Heart left ventricle (tissue), 16 donors: ENCODE results near the gene AVPI1. TPM values are rescaled to one million over a fixed set of nuclear protein-coding genes. Genes with fewer than 3 reads are reported as not detected.
"Not testable (repeated sequence)": the region's sequence is repeated elsewhere in the genome, so short reads cannot be mapped to it uniquely, and the experiment has no call there.

Experiments
- ATAC-seq, 4 donors: fragments of 200-7000 bp; cut with Tn5 transposase; one replicate each; pipeline ENCODE4 v1.9.1; 2020 to 2022; ENCODE audit warnings: moderate library complexity in 4 of 4, mild to moderate bottlenecking in 3 of 4, moderate number of reproducible peaks in 1 of 4
- DNase-seq, 5 donors: peaks; one replicate each; pipeline ENCODE4 v3.0.0-alpha.2; 2020
- H3K27ac ChIP-seq, 12 donors: fragments of 200-600 bp; sonication (generic) in 4 of 12; one replicate each; pipeline versions ENCODE4 v1.5.0 to v1.8.0; 2016 to 2022; ENCODE audit warnings: mild to moderate bottlenecking in 2 of 12
- H3K27me3 ChIP-seq, 9 donors: fragments of 200-600 bp; sonication (generic) in 2 of 9; one replicate each; pipeline versions ENCODE4 v1.5.1 to v1.8.0; 2016 to 2022; ENCODE audit warnings: mild to moderate bottlenecking in 3 of 9
- H3K36me3 ChIP-seq, 9 donors: fragments of 200-600 bp; sonication (generic) in 2 of 9; one replicate each; pipeline versions ENCODE4 v1.5.0 to v1.8.0; 2018 to 2022; ENCODE audit warnings: mild to moderate bottlenecking in 2 of 9
- H3K4me1 ChIP-seq, 12 donors: fragments of 200-600 bp; sonication (generic) in 4 of 12; one replicate each; pipeline versions ENCODE4 v1.5.0 to v1.8.0; 2016 to 2022; ENCODE audit warnings: mild to moderate bottlenecking in 3 of 12
- H3K4me3 ChIP-seq, 12 donors: fragments of 200-600 bp; sonication (generic) in 4 of 12; one replicate each; pipeline versions ENCODE4 v1.5.0 to v1.8.0; 2017 to 2022; ENCODE audit warnings: mild to moderate bottlenecking in 9 of 12, moderate library complexity in 4 of 12
- H3K9me3 ChIP-seq, 12 donors: fragments of 200-600 bp; sonication (generic) in 4 of 12; one replicate each; pipeline versions ENCODE4 v1.5.0 to v1.8.0; 2016 to 2022; ENCODE audit warnings: mild to moderate bottlenecking in 1 of 12
- POLR2A ChIP-seq, 2 donors: fragments of 450-650 bp; IDR thresholded peaks; one replicate each; pipeline ENCODE4 v1.6.1; 2017; ENCODE audit warnings: antibody characterized with exemption in 2 of 2, mild to moderate bottlenecking in 2 of 2, moderate library complexity in 2 of 2
- WGBS, 4 donors: extraction: QIAGEN DNeasy Blood & Tissue Kit in 2 of 4; methylation state at CpG; one replicate each; pipeline versions ENCODE4 v1.1.5 to v1.1.7; 2013 to 2018; 5-methylcytosine and 5-hydroxymethylcytosine counted together
- intact Hi-C, 10 donors: fragments of 100-400 bp; cut with DNase I; formaldehyde crosslinking; loops; one replicate each; pipeline versions ENCODE4 v1.11.1 to v1.14.2; 2022
- polyA plus RNA-seq, 2 donors: library from polyadenylated mRNA; stranded (reverse); fragments of 200-250 nt; gene quantifications; one replicate each; pipeline ENCODE4 v1.2.3, GENCODE V29; 2013
- total RNA-seq, 9 donors: library from RNA; depleted of rRNA in 2 of 9; stranded (reverse); fragments of >200 nt in 2 of 9; fragmentation: NEBNext Ultra II Directional in 3 of 9; extraction: Animal tissue kit (Norgen Biotek cat#: 25700) in 3 of 9; gene quantifications; one replicate each; pipeline versions ENCODE4 v1.1.0 to v1.2.4, GENCODE V29; 2016 to 2023
- TF ChIP-seq, protein P1 (sequence below), 12 donors: fragments of 200-600 bp; sonication (generic) in 4 of 12; IDR thresholded peaks; one replicate each; pipeline versions ENCODE4 v1.5.0 to v1.8.0; 2018 to 2022; ENCODE audit warnings: antibody characterized with exemption in 12 of 12, mild to moderate bottlenecking in 5 of 12
- donor health status: ischemic (EF 13 %, LVEDD 7.1; RV severe dilation, severe dysfunction).
- donor health status: healthy with polysubstance abuse.
- donor health status: DM: no; HTN: yes; CAD: no.
- donor health status: DM: no; HTN: no; CAD: no.
- donor health status: ischemic (EF 25% LVEDD 6.9; RV normal size, moderate dysfunction).
- donor health status: ischemic (EF 25% LVEDD 5.7; RV mildly dilated, moderate dysfunction).
- donor health status: healthy.
- donor health status: DM: yes; HTN: yes; CAD: no.
- donor health status: ischemic (EF 35%, LVEDD 5.7; RV mildly dilated, moderate dysfunction).
- donor health status: nonischemic (EF 11% LVEDD 7.7; RV severe dilation, severe dysfunction).
- donor health status: DM: yes; HTN: yes; CAD: no.
- donor health status: PGD.
- donor health status: ischemic (EF 29% LVEDD 5.4; RV normal size, mild dysfunction).
- donor health status: nonischemic (EF 23%, LVEDD 6.1; RV moderate dilation, normal function).

Gene AVPI1
- total and polyA plus RNA-seq, 11 donors, result 6.6 to 38.6 (median 9.9) TPM

DNA sequence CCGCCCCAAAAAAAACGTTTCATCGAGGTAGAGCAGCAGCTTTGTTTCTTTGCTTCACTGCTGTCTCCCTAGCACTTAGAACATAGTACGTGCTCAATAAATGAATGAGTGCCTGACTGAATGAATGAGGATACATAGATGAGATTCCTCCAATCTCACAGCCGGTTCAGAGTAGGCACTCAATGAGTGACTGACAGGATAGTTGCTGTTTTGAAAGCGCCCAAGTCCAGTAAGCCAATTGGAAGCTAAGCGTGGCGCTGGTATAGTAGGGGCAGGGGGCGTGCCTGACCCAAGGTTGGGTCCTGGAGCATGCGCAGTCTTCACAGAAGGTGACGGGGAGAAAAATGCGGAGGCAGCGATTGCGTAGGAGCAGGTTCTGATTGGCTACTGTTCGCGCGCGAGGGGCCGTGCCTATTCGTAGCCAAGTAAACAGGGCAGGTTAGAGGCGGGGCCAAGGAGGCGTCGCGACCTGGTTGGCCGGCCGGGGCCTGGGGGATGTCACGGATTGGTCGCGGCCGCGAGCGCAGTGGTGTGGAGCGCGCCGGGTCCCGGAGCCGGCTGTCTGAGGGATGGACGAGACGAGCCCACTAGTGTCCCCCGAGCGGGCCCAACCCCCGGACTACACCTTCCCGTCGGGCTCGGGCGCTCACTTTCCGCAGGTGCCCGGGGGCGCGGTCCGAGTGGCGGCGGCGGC lies 46.7 kb downstream of the AVPI1 start, which contains the start of gene PI4K2A:
Gene PI4K2A, plus strand, starts transcription at position 498 of the 694 bp plus-strand sequence. Its CDS starts 72 bp downstream, at position 570.
- H3K27ac ChIP-seq, result peak within 1 kb of the TSS; percentile 41 to 90 (median 78)
- no peaks in the 10 kb centered on the region for H3K9me3 ChIP-seq
- DNase-seq, result peak; percentile 99 to 100 (median 99)
- H3K36me3 ChIP-seq, result peaks cover 0 to 21% (median 10%) of the 10 kb centered on the region in 9 donors
- peak; percentile 99 to 100 (median 100) for ATAC-seq
- peaks cover 0 to 21% (median 12%) of the 10 kb centered on the region in 12 donors for H3K4me1 ChIP-seq
- TF ChIP-seq, protein P1, sequence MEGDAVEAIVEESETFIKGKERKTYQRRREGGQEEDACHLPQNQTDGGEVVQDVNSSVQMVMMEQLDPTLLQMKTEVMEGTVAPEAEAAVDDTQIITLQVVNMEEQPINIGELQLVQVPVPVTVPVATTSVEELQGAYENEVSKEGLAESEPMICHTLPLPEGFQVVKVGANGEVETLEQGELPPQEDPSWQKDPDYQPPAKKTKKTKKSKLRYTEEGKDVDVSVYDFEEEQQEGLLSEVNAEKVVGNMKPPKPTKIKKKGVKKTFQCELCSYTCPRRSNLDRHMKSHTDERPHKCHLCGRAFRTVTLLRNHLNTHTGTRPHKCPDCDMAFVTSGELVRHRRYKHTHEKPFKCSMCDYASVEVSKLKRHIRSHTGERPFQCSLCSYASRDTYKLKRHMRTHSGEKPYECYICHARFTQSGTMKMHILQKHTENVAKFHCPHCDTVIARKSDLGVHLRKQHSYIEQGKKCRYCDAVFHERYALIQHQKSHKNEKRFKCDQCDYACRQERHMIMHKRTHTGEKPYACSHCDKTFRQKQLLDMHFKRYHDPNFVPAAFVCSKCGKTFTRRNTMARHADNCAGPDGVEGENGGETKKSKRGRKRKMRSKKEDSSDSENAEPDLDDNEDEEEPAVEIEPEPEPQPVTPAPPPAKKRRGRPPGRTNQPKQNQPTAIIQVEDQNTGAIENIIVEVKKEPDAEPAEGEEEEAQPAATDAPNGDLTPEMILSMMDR (IDR thresholded peaks at IDR 0.05), result no peak
- peak; percentile 70 to 92 for TF ChIP-seq POLR2A (IDR thresholded peaks at IDR 0.05)
- no peaks in the 10 kb centered on the region for H3K27me3 ChIP-seq
- H3K4me3 ChIP-seq, result peak within 1 kb of the TSS; percentile 32 to 93 (median 84)
- intact Hi-C loops, result loop anchor here in 1 of 10 donors (5.0 kb wide), 1 partner anchor 47 kb away; the partner anchor contains the start of gene AVPI1
- 2 to 5% (median 3%) methylated on average over 26 to 54 of the region's 54 CpGs for WGBS, 4 donors

DNA sequence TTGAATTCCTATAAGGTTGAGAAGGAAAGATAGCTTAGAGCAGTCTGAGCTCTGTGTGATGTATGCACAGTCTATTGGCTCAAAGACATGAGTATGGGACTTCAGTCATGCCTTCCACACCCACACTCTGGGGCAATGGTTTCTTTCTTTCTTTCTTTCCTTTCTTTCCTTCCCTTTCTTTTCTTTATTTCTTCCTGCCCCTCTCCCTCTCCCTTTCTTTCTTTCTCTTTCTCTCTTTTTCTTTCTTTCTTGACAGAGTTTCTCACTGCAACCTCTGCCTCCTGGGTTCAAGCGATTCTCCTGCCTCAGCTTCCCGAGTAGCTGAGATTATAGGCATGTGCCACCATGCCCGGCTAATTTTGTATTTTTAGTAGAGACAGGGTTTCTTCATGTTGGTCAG lies 48.0 kb downstream of the AVPI1 start:
- H3K9me3 ChIP-seq, intact Hi-C loops, H3K4me3 ChIP-seq, H3K27ac ChIP-seq, DNase-seq, H3K36me3 ChIP-seq, H3K27me3 ChIP-seq, ATAC-seq: not testable (repeated sequence)
- H3K4me1 ChIP-seq, result peaks cover 0 to 21% (median 12%) of the 10 kb centered on the region in 12 donors
- 86 to 94% (median 87%) methylated on average over 3 of the region's 3 CpGs for WGBS, 4 donors

GRCh38 chr10:97635577-97635976 lies 51.5 kb downstream of the AVPI1 start:
- TF ChIP-seq, protein P1 (IDR thresholded peaks at IDR 0.05), result no peak
- no peak for TF ChIP-seq POLR2A (IDR thresholded peaks at IDR 0.05)
- ATAC-seq (no peak), DNase-seq (no peak)
- H3K36me3 ChIP-seq, result no peaks in the 10 kb centered on the region
- H3K27me3 ChIP-seq, result no peaks in the 10 kb centered on the region
- H3K27ac ChIP-seq, result no peak overlapping the region
- H3K4me1 ChIP-seq, result peaks cover 0 to 18% (median 5%) of the 10 kb centered on the region in 12 donors
- H3K4me3 ChIP-seq, result no peak overlapping the region
- H3K9me3 ChIP-seq, result no peaks in the 10 kb centered on the region
- intact Hi-C loops, result no loop called here
- WGBS, 4 donors, result 86 to 95% (median 91%) methylated on average over 1 of the region's 1 CpG

DNA sequence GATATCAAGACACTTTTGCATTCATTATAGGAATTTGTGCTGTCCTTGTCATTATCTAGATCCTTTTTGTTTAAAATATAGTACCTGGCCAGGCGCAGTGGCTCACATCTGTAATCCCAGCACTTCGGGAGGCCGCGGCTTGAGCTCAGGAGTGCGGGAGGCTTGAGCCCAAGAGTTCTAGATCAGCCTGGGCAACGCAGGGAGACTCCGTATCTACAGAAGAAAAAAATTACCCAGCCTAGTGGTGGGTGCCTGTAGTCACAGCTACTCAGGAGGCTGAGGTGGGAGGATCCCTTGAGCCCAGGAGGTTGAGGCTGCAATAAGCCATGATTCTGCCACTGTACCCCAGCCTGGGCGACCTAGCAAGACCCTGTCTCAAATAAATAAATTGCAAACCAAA lies 53.1 kb downstream of the AVPI1 start:
- 84 to 93% (median 90%) methylated on average over 8 of the region's 8 CpGs for WGBS, 4 donors
- intact Hi-C loops, result no loop called here

More for the DNA sequence above, 53.1 kb downstream of the AVPI1 start:
- peak overlapping the region in 9 of 12 donors; percentile 19 to 76 (median 68) for H3K27ac ChIP-seq
- peak overlapping the region in 11 of 12 donors; percentile 56 to 80 (median 75) for H3K4me3 ChIP-seq
- H3K4me1 ChIP-seq, result peaks cover 0 to 12% (median 5%) of the 10 kb centered on the region in 12 donors
- H3K36me3 ChIP-seq, result no peaks in the 10 kb centered on the region
- DNase-seq, result no peak
- no peak for TF ChIP-seq POLR2A (IDR thresholded peaks at IDR 0.05)
- TF ChIP-seq, protein P1 (IDR thresholded peaks at IDR 0.05), result peak in 4 of 12 donors; percentile 8 to 22 (median 14)
- peak in 1 of 4 donors; percentile 17 for ATAC-seq
- H3K27me3 ChIP-seq, result no peaks in the 10 kb centered on the region
- no peaks in the 10 kb centered on the region for H3K9me3 ChIP-seq
